ENCODE measurements around the gene POU5F2.

DNA sequence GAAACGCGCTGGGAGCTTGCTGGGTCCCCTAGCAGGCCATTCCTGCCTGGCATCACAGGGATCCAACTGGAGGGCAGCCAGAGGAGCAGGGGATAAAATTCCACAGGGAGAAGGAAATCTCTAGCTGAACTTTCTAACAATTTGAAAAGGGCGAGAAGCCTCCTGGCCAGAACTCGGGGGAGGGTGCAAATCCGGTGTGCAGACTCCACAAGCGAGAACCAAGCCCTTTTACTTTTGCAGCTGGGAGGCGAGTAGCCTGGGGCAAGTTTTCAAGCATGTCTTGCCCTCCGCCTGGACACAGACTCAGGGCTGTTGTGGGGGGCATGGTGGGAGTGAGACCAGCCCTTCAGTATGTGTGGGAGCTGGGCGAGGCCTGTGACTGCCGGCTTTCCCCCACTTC, 14.3 kb upstream of the POU5F2 start:
- TF ChIP-seq GATA2 (IDR thresholded peaks at IDR 0.05; ENCODE audit: low read depth, low read length): no peak
- TF ChIP-seq GATA3 (IDR thresholded peaks at IDR 0.05; ENCODE audit: low read depth, low read length): no peak
